Measurements from ENCODE around the gene TSHZ2.
"Not testable (repeated sequence)": the region's sequence is repeated elsewhere in the genome, so short reads cannot be mapped to it uniquely, and the experiment has no call there.

TSHZ2 gene

GRCh38 chr20:53365539-53366075 lies 393.4 kb downstream of the TSHZ2 start:
- no peak for DNase-seq

- DNase-seq = not testable (repeated sequence)
Observed at GRCh38 chr20:53366928-53367327, 394.8 kb downstream of the TSHZ2 start.

- no peak for DNase-seq
Observed at GRCh38 chr20:53369871-53370270, 397.7 kb downstream of the TSHZ2 start.

GRCh38 chr20:53370345-53370961 lies 398.3 kb downstream of the TSHZ2 start:
- DNase-seq = no peak

GRCh38 chr20:53371216-53371615 lies 399.1 kb downstream of the TSHZ2 start:
- DNase-seq = no peak

GRCh38 chr20:53376021-53376420 lies 403.9 kb downstream of the TSHZ2 start:
- no peak for DNase-seq

- DNase-seq = no peak
Observed at GRCh38 chr20:53379014-53379832, 407.1 kb downstream of the TSHZ2 start.

- DNase-seq = no peak
Observed at GRCh38 chr20:53379833-53380120, 407.6 kb downstream of the TSHZ2 start.

- no peak for DNase-seq
Observed at GRCh38 chr20:53381568-53382262, 409.6 kb downstream of the TSHZ2 start.

- DNase-seq = no peak
Observed at GRCh38 chr20:53382263-53382844, 410.2 kb downstream of the TSHZ2 start.

- DNase-seq = no peak
Observed at GRCh38 chr20:53383916-53384315, 411.8 kb downstream of the TSHZ2 start.

- no peak for DNase-seq
Observed at GRCh38 chr20:53384392-53384791, 412.2 kb downstream of the TSHZ2 start.

GRCh38 chr20:53385941-53386767 lies 414.0 kb downstream of the TSHZ2 start:
- DNase-seq = no peak

- peak; percentile 33 for DNase-seq
Observed at GRCh38 chr20:53387983-53388675, 416.0 kb downstream of the TSHZ2 start.

- DNase-seq = no peak
Observed at GRCh38 chr20:53389516-53390300, 417.6 kb downstream of the TSHZ2 start.

GRCh38 chr20:53390770-53391169 lies 418.6 kb downstream of the TSHZ2 start:
- no peak for DNase-seq

GRCh38 chr20:53394433-53394832 lies 422.3 kb downstream of the TSHZ2 start:
- DNase-seq = no peak

GRCh38 chr20:53395188-53395923 lies 423.2 kb downstream of the TSHZ2 start:
- no peak for DNase-seq

- DNase-seq = no peak
Observed at GRCh38 chr20:53399083-53399482, 426.9 kb downstream of the TSHZ2 start.

All from stimulated activated CD8-positive, alpha-beta memory T cell treated with anti-CD3 and anti-CD28 coated beads, Interleukin-4, amount 100 ng/mL, for 48 hours (primary cell).